ENCODE results near the gene DNAH2.

Gene DNAH2

DNA sequence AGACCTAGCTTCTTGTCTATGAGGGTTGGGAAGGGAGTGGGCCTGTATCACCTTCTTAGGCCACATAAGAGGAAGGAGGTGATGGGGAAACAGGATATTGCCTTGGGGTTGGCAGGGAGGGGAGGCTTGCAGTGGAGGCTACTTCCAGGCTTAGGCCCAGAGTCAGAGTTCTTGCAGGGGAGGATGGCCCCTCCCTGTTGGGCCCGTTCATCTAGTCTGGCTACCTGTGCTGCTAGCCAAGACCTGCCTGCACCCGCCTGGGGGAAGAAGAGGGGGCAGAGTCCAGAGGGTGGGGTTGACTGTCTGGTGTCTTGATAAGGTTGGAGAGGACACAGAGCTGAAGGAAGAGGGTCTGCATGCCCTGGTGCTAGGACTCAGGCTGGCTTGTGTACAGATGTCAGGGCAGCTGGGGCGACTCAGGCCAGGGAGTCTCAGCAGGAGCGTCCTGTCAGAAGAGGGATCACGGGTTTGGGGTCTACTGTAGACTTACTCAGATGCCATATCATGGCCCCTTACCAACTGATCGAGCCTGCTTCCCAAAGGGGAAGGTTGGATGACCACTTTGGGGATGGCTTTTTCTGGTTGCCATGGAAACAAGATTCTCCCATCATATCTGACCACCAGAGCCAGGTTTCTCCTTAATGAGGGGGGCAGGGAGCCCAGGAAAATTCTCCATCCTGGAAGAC lies 121.8 kb downstream of the DNAH2 start:
- no peak overlapping the region for H3K4me3 ChIP-seq (ENCODE audit: insufficient read depth, low read length, poor library complexity, severe bottlenecking)
- peaks cover 8% of the 10 kb centered on the region; the same call in 1 of the 2 replicates for H3K79me2 ChIP-seq (ENCODE audit: insufficient read depth, low read length)
- H3K27ac ChIP-seq (ENCODE audit: low read depth, low read length), result peak overlapping the region; percentile 94

DNA sequence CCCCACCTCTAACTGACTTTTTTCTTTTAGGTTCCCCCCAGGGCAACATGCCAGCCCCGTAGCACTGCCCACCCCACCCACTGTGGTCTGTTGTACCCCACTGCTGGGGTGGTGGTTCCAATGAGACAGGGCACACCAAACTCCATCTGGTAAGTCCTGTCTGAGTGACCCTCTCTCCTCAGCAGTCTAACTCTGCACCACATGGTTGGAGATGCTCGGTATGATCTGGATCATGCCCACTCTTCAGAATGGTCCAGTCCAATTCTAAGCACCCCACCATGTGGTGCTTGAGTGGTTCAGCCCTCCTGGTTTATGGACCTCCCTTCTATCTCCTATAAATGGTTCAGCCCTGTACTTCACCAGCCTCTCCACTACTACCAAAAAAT lies 122.3 kb downstream of the DNAH2 start:
- no peak overlapping the region for H3K4me3 ChIP-seq (ENCODE audit: insufficient read depth, low read length, poor library complexity, severe bottlenecking)
- H3K9ac ChIP-seq (ENCODE audit: low read length), result peak overlapping the region; percentile 80
- peaks cover 62% of the 10 kb centered on the region for H3F3A ChIP-seq (ENCODE audit: insufficient read depth)
- peak overlapping the region; percentile 92 for H3K4me2 ChIP-seq (ENCODE audit: low read depth, low read length, poor library complexity, severe bottlenecking)
- no peaks in the 10 kb centered on the region for H3K27me3 ChIP-seq (ENCODE audit: low read length)
- no peaks in the 10 kb centered on the region for H3K9me3 ChIP-seq (ENCODE audit: insufficient read depth, low read length)
- H2AFZ ChIP-seq (ENCODE audit: low read depth, low read length, severe bottlenecking), result no peak overlapping the region
- H3K79me2 ChIP-seq (ENCODE audit: insufficient read depth, low read length), result peaks cover 8% of the 10 kb centered on the region; the same call in 1 of the 2 replicates
- H4K20me1 ChIP-seq (ENCODE audit: low read depth, low read length), result no peaks in the 10 kb centered on the region
- no peaks in the 10 kb centered on the region for H3K36me3 ChIP-seq (ENCODE audit: low read length)
- TF ChIP-seq, protein P1, sequence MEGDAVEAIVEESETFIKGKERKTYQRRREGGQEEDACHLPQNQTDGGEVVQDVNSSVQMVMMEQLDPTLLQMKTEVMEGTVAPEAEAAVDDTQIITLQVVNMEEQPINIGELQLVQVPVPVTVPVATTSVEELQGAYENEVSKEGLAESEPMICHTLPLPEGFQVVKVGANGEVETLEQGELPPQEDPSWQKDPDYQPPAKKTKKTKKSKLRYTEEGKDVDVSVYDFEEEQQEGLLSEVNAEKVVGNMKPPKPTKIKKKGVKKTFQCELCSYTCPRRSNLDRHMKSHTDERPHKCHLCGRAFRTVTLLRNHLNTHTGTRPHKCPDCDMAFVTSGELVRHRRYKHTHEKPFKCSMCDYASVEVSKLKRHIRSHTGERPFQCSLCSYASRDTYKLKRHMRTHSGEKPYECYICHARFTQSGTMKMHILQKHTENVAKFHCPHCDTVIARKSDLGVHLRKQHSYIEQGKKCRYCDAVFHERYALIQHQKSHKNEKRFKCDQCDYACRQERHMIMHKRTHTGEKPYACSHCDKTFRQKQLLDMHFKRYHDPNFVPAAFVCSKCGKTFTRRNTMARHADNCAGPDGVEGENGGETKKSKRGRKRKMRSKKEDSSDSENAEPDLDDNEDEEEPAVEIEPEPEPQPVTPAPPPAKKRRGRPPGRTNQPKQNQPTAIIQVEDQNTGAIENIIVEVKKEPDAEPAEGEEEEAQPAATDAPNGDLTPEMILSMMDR (IDR thresholded peaks at IDR 0.05; ENCODE audit: insufficient read depth, low read length, poor library complexity, severe bottlenecking), result no peak
- no peak for TF ChIP-seq EZH2phosphoT487 (conservative IDR thresholded peaks at IDR 0.05; ENCODE audit: low read length)
- no peaks in the 10 kb centered on the region for H3K9me2 ChIP-seq (replicated peaks; ENCODE audit: insufficient read depth, low read length)
- peak overlapping the region; percentile 94 for H3K27ac ChIP-seq (ENCODE audit: low read depth, low read length)

More for the DNA sequence above, 121.8 kb downstream of the DNAH2 start:
- Histone ChIP-seq H2AFZ (ENCODE audit: low read depth, low read length, severe bottlenecking) (no peak overlapping the region), H3K4me2 (ENCODE audit: low read depth, low read length, poor library complexity, severe bottlenecking) (peak overlapping the region; percentile 92), H3K36me3 (ENCODE audit: low read length) (no peaks in the 10 kb centered on the region), H3F3A (ENCODE audit: insufficient read depth) (peaks cover 62% of the 10 kb centered on the region), H4K20me1 (ENCODE audit: low read depth, low read length) (no peaks in the 10 kb centered on the region), H3K27me3 (ENCODE audit: low read length) (no peaks in the 10 kb centered on the region), H3K9me2 (replicated peaks; ENCODE audit: insufficient read depth, low read length) (no peaks in the 10 kb centered on the region), H3K9me3 (ENCODE audit: insufficient read depth, low read length) (no peaks in the 10 kb centered on the region), H3K9ac (ENCODE audit: low read length) (no peak overlapping the region)
- TF ChIP-seq, protein P1 (IDR thresholded peaks at IDR 0.05; ENCODE audit: insufficient read depth, low read length, poor library complexity, severe bottlenecking), result no peak
- TF ChIP-seq EZH2phosphoT487 (conservative IDR thresholded peaks at IDR 0.05; ENCODE audit: low read length), result no peak

DNA sequence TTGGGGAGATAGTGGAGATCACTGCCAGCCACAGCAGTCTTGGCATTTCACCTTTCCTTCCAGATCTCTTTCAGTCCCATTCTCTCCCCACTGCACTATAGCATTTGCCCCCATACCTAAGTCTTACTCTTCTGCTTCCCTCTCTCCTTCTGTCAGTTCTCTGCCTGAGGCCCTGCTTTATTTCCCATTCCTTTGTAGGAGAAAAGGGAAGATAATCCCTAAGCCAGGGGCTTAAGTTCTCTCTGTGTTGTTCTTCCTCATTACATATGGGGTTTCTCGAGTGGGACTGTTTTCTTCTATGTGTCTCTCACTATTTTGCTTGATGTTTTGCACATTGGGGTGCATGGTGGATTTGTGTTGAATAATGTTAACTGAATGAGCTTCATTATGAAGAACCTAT lies 122.9 kb downstream of the DNAH2 start:
- Histone ChIP-seq H3K27me3 (ENCODE audit: low read length) (no peaks in the 10 kb centered on the region), H2AFZ (ENCODE audit: low read depth, low read length, severe bottlenecking) (no peak overlapping the region), H3K36me3 (ENCODE audit: low read length) (no peaks in the 10 kb centered on the region), H3K9me3 (ENCODE audit: insufficient read depth, low read length) (no peaks in the 10 kb centered on the region), H3K27ac (ENCODE audit: low read depth, low read length) (peak overlapping the region; percentile 94), H3K4me2 (ENCODE audit: low read depth, low read length, poor library complexity, severe bottlenecking) (peak overlapping the region; percentile 92), H3F3A (ENCODE audit: insufficient read depth) (peaks cover 62% of the 10 kb centered on the region), H3K79me2 (ENCODE audit: insufficient read depth, low read length) (peaks cover 14% of the 10 kb centered on the region; the same call in 1 of the 2 replicates), H3K4me3 (ENCODE audit: insufficient read depth, low read length, poor library complexity, severe bottlenecking) (no peak overlapping the region), H3K9ac (ENCODE audit: low read length) (peak overlapping the region; percentile 80), H4K20me1 (ENCODE audit: low read depth, low read length) (no peaks in the 10 kb centered on the region), H3K9me2 (replicated peaks; ENCODE audit: insufficient read depth, low read length) (no peaks in the 10 kb centered on the region)
- no peak for TF ChIP-seq EZH2phosphoT487 (conservative IDR thresholded peaks at IDR 0.05; ENCODE audit: low read length)
- TF ChIP-seq, protein P1 (IDR thresholded peaks at IDR 0.05; ENCODE audit: insufficient read depth, low read length, poor library complexity, severe bottlenecking), result no peak

Measured in SU-DHL-6 (cell line).